ENCODE measurements around the gene FBXO3.
"Not testable (repeated sequence)": the region's sequence is repeated elsewhere in the genome, so short reads cannot be mapped to it uniquely, and the experiment has no call there.

FBXO3 gene

DNA sequence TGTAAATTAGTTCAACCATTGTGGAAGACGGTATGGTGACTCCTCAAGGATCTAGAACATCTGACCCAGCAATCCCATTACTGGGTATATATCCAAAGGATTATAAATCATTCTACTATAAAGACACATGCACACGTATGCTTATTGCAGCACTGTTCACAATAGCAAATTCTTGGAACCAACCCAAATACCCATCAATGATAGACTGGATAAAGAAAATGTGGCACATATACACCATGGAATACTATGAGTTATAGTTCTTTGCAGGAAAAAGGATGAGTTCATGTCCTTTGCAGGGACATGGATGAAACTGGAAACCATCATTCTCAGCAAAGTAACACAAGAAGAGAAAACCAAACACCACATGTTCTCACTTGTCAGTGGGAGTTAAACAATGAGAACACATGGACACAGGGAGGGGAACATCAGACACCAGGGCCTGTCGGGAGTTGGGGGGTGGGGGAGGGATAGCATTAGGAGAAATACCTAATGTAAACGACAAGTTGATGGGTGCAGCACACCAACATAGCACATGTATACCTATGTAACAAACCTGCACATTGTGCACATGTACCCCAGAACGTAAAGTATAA lies 45.2 kb downstream of the FBXO3 start:
- DNase-seq (ENCODE audit: low read depth) = not testable (repeated sequence)

DNA sequence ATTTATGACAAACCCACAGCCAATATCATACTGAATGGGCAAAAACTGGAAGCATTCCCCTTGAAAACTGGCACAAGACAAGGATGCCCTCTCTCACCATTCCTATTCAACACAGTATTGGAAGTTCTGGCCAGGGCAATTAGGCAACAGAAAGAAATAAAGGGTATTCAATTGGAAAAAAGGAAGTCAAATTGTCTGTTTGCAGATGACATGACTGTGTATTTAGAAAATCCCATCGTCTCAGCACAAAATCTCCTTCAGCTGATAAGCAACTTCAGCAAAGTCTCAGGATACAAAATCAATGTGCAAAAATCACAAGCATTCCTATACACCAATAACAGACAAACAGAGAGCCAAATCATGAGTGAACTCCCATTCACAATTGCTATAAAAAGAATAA lies 46.8 kb downstream of the FBXO3 start:
- not testable (repeated sequence) for DNase-seq (ENCODE audit: low read depth)

DNA sequence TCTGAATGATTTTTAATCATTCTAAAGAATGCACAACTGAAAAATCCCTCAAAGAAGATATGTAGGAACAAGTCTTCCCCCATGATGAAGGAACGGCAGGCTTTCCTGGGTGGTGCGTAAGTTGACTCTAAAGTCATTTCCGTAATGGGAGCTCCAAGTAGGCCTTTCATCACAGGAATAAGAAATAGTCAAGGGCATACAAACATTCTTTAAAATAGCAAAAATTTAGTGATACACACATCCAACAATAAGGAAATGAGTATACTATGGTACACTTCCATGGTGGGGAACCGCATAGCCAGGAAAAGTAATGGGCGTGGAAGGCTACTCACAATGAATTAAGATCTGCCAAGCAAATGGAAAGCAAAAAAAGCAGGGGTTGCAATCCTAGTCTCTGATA lies 48.8 kb downstream of the FBXO3 start:
- no peak for DNase-seq (ENCODE audit: low read depth)

DNA sequence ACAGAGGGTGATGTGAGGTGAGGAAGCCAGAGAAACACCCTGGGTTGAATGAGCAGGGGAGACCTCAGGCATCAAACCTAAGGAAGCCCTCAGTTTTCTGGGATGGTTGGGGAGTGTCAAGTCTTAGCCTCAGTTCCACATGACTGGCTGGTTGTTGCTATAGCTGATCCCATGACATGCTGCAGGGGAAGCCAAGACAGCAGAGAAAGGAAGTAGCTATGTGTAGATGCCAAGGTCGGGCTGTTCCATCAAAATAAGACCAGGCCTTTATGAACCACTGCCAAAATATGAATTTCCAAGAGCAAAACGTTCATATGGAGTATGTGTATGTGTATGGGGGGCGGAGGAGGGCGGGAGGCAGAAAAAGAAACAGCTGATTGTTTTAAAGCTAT lies 49.7 kb downstream of the FBXO3 start:
- no peak for DNase-seq (ENCODE audit: low read depth)

DNA sequence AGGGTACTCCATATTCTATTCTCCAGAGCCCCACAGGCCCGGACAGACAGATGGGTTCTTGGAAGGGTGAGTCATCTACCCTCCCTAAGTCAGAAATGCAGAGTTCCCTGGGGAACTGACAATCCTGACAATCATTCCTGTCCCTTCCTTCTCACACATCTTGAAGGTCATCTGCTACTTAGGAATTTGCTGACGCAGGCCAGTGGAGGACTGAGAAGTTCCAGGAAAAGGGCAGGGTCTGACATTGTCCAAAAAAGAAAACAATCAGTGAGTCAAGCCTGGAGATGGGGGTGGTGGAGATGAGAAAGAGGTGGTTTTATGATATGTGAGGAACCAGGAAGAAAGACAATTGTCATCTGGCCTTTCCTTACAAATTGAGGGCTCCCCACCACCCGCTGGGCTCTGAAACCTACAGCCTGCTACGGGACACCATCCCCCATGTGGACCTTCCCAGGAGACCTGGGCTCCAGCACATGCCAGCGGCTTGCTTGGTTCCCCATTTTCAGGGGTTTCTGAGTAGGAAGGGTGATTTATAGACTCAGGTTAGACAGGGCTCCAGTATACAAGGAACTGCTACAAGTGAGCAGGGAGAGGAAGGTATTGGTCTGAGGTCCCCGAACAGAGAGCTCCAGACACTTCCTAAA lies 51.0 kb downstream of the FBXO3 start:
- no peak for DNase-seq (ENCODE audit: low read depth)

DNA sequence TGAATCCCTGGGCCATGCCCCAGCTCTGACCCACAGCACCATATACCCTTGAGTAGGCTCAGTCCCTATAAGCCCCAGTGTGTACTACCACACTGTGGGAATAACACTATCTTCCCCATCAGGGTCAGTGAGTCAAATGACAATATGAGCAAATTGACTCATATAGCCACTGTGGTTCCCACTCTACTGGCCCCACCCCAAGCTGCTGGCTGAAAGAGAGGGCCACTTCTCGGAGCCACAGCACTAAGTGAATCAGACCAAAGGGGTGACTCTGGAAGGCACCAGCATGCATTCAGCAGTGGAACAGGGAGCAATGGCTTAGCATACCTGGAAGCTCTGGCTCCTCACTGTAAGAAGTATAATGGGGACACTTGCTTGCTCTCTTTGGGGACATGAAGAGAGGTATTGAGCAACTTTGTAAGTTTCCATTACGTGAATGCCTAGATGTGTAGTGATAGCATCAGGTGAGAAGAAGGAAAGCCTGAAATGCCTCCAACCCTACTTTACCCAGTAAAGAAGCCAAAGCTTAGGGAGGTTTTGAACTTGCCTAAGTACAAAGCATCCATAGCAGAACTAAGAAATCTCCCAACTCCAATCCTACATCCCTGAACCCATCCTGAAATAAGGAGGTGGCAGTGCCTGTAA lies 51.6 kb downstream of the FBXO3 start:
- no peak for DNase-seq (ENCODE audit: low read depth)

DNA sequence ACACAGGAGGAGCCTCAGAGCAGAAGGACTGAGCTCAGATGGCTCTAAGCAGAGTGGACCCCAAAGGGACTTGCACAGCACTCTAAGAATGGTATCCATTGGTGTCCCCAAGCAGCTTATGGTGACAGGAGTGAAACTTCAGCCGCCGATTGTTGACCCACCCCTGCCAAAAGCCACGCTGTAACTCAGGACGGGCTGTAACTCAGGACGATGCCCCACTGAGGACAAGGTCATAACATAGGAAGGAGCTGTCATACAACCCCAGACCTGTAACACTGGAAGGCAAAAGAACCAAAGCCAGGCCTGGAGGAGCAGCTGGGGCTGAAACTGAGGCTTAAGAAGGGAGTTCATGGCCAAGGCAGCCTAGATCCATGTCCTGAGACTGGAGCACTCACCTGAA lies 52.3 kb downstream of the FBXO3 start:
- DNase-seq (ENCODE audit: low read depth) = no peak

DNA sequence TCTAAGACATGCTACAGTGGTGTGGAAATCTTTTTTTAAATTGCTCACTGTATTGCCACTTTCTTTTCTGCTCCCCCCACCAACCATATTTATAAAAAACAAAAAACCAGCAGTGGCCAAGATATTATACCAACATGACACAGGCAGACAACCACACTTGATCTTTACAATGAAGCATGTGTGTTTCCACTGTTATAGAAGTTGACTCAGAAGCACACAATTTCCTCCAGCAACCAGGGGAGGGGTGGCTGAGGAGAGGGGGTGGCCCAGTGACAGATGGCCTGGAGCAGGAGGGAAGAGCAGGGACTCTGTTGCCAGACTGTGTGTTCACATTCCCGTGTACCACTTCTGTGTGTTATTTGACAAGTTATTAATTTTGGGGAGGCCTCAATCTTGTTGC lies 52.9 kb downstream of the FBXO3 start:
- no peak for DNase-seq (ENCODE audit: low read depth)

DNA sequence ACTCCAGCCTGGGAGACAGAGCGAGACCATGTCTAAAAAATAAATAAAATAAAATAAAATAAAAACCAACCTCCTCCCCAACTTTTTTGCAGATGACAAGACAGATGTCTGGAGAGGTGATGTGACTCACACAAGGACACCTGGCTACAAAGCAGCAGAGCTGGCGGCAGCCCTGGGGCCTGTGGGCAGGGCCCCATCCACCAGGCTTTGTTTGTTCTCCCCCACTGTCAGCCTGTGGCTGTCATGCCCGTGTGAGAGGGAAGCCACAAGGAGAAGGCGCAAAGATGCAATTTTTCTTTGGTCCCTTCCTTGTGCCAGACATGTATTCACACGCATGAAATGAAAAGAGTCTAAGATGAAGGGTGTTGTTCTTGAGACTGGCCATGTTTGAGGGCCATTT lies 54.7 kb downstream of the FBXO3 start:
- DNase-seq (ENCODE audit: low read depth) = no peak

DNA sequence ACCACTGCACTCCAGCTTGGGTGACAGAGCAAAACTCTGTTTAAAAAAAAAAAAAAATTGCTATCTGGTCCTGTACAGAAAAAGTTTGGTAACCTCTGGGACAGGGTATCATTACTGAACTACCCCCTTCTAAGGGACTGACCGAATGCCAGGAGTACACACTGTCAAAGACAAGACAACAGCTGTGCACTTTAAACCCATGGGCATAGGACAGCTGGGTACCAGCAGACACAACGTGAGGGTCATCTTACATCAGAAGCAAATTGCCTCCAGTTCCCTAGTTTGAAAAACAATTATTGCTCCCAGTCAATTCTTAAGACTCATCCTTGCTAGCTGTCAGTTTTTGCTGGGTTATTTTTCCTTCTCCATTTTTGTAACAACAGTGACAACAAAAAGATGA lies 55.9 kb downstream of the FBXO3 start:
- DNase-seq (ENCODE audit: low read depth) = no peak

DNA sequence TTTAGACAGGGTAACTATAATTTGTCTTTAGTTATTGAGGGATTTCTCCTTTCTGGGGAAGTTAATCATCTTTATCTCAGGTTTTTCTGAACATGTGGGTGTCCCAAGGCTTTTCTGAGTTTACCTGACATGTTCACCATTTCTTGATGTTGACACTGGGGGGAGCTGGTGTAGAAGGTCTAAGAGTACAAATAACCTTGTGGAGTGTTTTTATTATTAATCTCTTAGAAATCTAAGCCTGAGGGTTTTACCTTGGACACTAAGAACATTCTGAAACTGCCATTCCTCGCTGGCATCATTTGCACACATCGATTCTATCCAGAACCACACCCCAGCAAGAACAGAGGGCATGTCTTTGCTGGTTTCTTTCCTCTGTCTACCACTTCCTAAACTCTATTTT lies 58.1 kb downstream of the FBXO3 start:
- no peak for DNase-seq (ENCODE audit: low read depth)

DNA sequence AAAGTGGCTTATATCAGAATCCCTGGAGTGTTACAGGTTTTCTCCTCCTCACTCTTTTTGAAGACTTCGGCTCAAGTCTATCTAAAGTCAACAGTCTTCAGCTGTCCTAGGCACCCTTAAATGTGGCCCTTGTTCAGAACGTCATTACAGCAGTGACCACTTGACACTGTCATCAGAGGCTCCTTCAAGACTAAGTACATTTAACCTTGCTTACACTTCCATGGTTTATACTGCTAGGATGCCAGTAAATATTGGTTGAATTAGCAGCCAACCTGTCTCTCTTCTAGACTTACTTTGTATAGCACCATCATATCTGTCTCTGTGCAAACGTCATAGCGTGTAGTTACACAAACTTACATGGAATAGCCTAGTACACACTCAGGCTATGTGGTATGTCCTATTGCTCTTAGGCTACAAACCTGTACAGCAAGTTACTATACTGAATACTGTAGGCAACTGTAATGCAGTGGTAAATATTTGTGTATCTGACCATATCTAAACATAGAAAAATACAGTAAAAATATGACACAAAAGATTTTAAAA lies 60.4 kb downstream of the FBXO3 start:
- no peak for DNase-seq (ENCODE audit: low read depth)

DNA sequence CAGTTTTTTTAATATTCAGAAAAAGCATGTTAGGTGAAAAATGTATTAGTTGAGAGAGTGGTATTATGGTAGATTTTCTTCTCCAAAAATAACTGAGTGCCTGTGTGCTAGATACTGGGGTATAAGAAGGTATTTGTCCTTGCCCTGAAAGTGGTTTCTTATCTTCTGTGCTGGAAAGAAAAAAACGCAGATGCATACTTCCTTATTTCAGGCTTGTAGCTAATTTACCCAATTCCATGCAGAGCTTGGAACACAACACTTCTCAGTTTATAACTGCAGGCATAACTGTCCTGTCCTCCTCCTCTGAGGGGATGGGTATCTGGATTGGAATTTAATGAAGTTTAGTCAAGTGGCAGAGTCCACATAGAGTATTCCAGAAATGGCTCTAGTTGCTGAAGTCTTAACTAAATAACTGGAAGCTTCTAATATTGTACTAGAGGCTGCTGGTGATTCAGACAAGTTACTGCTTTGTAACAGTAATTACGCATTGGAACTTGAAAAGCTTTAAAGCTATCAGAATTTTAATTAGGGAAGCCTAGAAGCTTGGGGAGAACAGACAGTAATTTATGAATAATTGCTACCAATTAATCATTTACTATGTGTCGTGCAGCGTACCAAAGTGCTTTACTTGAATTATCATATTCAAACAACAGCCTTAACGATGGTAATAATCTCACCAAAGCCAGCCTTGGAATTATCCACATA lies 61.0 kb downstream of the FBXO3 start:
- DNase-seq (ENCODE audit: low read depth) = no peak

DNA sequence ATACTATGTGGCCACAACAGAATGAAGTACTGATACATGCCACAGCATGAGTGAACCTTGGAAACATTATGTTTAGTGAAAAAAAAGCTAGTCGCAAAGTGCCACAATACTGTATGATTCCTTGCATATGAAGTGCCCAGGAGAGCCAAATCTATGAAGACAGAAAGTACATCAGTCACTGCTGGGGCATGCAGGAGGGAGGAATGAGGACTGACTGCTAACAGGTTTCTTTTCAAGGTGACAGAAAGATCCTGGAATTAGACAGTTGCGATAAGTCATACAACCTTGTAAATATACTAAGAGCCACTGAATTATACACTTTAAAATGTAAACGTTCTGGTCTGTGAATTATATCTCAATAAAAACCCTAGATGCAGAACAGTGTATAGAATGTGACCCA lies 61.9 kb downstream of the FBXO3 start:
- DNase-seq (ENCODE audit: low read depth) = no peak

DNA sequence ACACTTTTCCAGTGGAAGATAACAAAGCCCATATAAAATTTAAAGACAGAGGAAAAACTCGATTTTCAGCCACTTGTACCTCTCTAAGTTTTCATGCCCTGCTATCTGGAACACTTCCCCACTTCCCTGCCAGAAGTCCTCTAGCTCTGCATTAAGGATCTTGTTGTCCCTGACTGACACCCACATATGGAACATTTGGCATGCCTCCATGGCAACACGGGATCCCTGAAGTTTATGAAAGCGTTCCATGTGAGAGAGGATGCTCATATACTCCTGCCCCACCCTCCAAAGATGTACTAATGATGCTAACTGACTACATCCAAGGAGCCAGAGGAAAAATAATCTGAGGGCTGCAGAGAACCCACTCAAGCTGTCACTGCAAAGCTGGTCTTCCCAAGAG lies 64.9 kb downstream of the FBXO3 start:
- no peak for DNase-seq (ENCODE audit: low read depth)

DNA sequence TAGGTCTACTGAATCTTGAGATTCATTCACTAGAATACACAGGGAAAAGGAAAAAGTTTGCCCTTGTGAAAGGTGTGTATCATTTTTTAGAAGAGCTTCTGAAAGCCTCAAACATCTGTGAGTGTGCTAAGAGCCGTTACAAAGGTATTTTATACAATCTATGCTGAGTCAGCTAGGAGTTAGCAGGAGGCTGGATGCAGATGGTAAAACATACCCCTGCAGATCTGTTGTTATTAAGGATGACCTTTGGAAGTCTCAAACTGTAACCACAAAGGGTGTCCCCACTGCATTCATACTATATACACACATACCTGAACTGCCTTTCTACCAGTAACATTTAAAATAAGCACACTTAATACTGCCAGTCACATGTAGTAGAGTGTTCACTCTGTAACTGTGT lies 65.3 kb downstream of the FBXO3 start:
- DNase-seq (ENCODE audit: low read depth) = no peak

DNA sequence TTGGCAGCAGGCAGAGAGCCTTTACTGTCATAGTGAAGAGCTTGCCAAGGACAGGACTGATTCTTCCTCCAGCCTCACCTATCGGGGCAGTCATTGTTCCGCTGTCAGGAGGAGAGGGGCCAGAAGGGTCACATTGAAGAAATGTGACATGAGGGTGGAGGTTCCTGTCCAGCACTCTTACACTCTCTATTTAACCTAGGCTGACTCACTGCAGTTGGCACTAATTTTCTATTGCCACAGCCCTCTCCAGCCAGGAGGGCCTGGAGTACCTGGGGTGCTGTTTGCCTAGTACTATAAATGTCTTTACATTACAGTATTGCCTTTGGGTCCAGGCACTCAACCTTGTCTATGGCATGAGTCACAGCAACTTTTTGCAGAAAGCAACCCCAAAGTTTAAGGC lies 66.5 kb downstream of the FBXO3 start:
- not testable (repeated sequence) for DNase-seq (ENCODE audit: low read depth)

DNA sequence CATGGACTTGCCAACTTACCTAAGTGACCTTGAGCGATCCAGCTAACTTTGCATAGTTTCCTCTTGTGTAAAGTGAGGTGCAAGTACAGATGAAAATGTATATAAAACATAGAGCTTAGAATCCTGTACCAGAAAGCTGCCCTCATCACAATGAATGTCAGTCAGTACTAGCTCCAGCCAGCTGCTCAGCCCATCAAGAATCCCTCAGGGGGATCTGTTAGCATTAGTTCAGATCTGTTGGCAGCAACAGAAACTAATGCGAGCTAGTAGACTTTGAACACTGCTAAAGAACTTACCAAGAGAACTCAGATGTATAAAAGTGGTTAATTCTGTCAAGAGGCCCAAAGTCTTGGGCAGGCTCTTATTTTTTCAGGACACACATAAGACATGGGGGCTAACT lies 67.4 kb downstream of the FBXO3 start:
- DNase-seq (ENCODE audit: low read depth) = no peak

DNA sequence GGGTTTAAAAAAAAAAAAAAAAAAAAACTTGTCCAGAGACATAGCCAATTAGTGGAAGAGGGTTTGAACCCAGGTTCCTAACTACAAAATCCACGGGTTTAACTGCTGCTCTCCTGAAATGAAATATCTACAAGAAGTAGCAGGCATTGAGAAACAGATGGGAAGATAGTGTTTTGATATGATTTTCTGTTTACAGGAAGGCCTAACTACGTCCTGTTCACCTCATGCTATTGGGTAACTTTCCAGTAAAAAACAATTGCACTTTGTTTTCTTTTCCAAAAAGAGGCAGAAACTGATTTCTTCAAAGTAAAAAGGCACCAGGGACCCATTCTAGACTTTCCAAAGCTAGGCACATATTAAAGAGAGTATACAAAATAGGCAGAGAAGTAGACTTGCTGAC lies 67.8 kb downstream of the FBXO3 start:
- DNase-seq (ENCODE audit: low read depth) = no peak

DNA sequence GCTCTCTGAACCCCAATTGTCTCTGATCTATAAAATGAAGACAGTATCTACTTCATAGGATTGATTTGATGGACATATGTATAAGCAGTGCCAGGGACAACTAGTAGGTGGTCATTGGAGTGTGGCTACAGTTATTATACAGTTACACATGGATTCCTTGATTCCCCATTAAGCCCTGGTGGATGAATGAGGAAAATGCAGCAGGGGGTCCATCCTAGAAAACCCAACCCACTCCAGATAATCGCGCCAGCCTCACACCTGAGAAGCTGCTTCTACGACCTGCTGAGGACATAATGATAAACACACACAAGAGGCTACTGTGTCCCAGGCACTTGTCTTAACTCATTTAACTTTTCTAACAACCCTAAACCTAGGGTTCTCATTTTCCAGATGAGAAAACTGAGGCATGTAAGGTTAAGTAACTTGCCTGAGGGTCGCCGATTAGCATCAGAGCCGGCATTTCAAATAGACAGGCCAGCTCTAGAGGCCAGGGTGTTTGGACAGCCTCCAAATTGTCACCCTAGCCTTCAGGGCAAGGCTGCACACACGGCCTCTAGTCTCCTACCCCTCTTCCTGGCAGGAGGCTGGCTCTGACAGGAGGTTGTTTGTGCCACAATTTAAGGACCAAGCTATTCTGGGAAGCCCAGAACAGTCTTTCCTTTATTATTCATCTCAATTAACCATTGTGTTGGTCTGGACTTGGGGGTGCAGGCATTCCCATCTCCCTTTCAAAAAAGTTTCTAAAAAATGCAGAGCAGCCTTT lies 69.9 kb downstream of the FBXO3 start:
- DNase-seq (ENCODE audit: low read depth) = no peak

DNA sequence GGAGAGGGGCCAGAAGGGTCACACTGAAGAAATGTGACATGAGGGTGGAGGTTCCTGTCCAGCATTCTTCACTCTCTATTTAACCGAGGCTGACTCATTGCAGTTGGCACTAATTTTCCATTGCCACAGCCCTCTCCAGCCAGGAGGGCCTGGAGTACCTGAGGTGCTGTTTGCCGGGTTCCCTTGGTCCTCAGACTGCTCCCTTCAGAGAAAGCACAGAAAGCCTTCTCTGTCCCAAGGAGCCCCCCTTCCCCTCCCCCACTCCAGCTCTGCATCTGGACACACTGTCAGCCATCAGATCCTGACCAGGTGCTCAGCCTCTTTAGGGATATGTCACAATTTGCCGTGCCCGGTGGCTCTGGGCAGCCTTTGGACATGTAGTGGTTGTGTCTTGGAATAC lies 70.5 kb downstream of the FBXO3 start:
- no peak for DNase-seq (ENCODE audit: low read depth)

DNA sequence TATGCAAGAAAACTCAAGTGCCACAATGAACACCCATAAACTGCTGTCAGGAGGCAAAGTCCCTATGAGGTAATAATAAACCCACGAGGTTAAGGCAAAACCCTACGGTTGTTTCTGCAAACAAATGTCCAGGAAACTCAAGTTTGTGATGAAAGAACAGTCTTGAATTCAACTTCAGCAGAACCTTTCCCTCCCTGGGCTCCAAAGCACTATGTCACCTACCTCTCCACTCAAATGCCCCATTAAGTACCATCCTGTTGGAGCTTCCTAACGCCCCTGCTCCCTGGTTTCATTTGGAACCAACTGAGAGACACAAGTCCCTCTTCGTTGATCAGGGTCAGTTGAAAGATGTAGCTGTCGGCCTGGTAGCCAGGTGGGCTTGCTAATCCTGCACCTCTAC lies 71.1 kb downstream of the FBXO3 start:
- DNase-seq (ENCODE audit: low read depth) = no peak

Measured in T follicular helper cell (primary cell).